ENCODE data around the gene DHX40. TPM values are rescaled to one million over a fixed set of nuclear protein-coding genes. Genes with fewer than 3 reads are reported as not detected.
"Not testable (repeated sequence)": the region's sequence is repeated elsewhere in the genome, so short reads cannot be mapped to it uniquely, and the experiment has no call there.

The DHX40 gene
- total RNA-seq, 1 experiment from 2014 or later, result 32.7 TPM

DNA sequence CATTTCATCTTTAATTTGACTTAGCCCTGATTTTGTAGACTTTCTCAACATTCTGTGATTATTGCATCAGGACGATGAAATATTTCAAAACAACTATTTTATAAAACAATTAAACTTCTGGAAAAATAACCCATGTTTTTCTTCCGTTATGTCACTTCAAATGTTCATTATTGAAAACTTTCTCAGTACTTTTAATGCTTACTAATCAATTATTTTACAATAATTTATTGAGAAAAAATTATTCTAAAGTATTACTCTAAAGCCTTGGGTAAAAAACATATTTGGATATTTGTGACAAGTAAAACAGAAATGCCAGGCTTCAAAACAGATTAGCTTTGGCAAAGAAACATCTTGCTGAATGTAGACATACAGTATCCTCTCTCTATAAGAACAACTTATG, 46.3 kb upstream of the DHX40 start:
- Mint-ChIP-seq H3K4me1 (ENCODE audit: low read depth, unreplicated experiment) (peaks cover 16% of the 10 kb centered on the region), H3K27me3 (ENCODE audit: insufficient read depth, unreplicated experiment) (peaks cover 5% of the 10 kb centered on the region), H3K9me3 (ENCODE audit: unreplicated experiment) (no peaks in the 10 kb centered on the region), H3K4me3 (ENCODE audit: unreplicated experiment) (no peak overlapping the region), H3K27ac (ENCODE audit: unreplicated experiment) (no peak overlapping the region), H3K36me3 (ENCODE audit: insufficient read depth, unreplicated experiment) (no peaks in the 10 kb centered on the region)
- Histone ChIP-seq H3K4me3 (ENCODE audit: low read depth, low read length) (no peak overlapping the region), H3K27me3 (replicated peaks; ENCODE audit: control insufficient read depth, insufficient read depth, low read length) (no peaks in the 10 kb centered on the region), H3K4me1 (no peaks in the 10 kb centered on the region), H3K36me3 (ENCODE audit: control insufficient read depth, insufficient read depth, low read length) (no peaks in the 10 kb centered on the region), H3K9me3 (no peaks in the 10 kb centered on the region)
- ChIA-PET POLR2A (no interaction called here), CTCF (interaction anchor here (1.1 kb wide), 1 partner anchor 40 kb away, joined by 4 read pairs; no protein-coding TSS in a partner anchor)
- no peak for TF ChIP-seq CTCF (IDR thresholded peaks at IDR 0.05; ENCODE audit: insufficient read depth in 1 of 2, low read depth in 1 of 2, low read length in 1 of 2, severe bottlenecking in 1 of 2, unreplicated experiment in 1 of 2)
- no TSS peak for BruUV-seq (replicated peaks)
- DNase-seq, result no peak
- intact Hi-C loops (cut with micrococcal nuclease; ENCODE audit: unreplicated experiment), result no loop called here

DNA sequence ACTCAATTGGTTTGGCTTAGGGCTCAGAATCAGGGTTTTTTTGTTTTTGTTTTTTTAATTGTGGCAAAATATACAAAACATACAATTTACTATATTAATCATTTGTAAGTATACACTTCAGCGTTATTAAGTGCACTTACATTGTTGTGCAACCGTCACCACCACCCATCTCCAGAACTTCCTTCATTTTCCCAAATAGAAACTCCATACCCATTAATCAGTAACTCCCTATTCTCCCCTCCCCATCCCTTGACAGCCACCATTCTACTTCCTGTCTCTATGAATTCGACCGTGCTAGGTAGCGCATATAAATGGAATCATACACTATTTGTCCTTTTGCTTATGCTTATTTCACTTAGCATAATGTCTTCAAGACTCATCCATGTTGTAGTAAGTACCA, 45.2 kb upstream of the DHX40 start:
- H3K4me1 ChIP-seq, result no peaks in the 10 kb centered on the region
- Mint-ChIP-seq H3K9me3 (ENCODE audit: unreplicated experiment) (no peaks in the 10 kb centered on the region), H3K4me3 (ENCODE audit: unreplicated experiment) (no peak overlapping the region), H3K36me3 (ENCODE audit: insufficient read depth, unreplicated experiment) (no peaks in the 10 kb centered on the region), H3K27me3 (ENCODE audit: insufficient read depth, unreplicated experiment) (peaks cover 5% of the 10 kb centered on the region), H3K4me1 (ENCODE audit: low read depth, unreplicated experiment) (peaks cover 16% of the 10 kb centered on the region), H3K27ac (ENCODE audit: unreplicated experiment) (no peak overlapping the region)
- POLR2A ChIA-PET, result no interaction called here
- no TSS peak for BruUV-seq (replicated peaks)
- no peaks in the 10 kb centered on the region for H3K27me3 ChIP-seq (replicated peaks; ENCODE audit: control insufficient read depth, insufficient read depth, low read length)
- no peaks in the 10 kb centered on the region for H3K9me3 ChIP-seq
- intact Hi-C loops (cut with micrococcal nuclease; ENCODE audit: unreplicated experiment), result loop anchor here (5.0 to 10.0 kb wide), 3 partner anchors 97 to 185 kb away; partner anchors contain the start of genes CLTC, PTRH2 and VMP1
- H3K4me3 ChIP-seq (ENCODE audit: low read depth, low read length), result no peak overlapping the region
- TF ChIP-seq CTCF (IDR thresholded peaks at IDR 0.05; ENCODE audit: insufficient read depth in 1 of 2, low read depth in 1 of 2, low read length in 1 of 2, severe bottlenecking in 1 of 2, unreplicated experiment in 1 of 2), result no peak
- CTCF ChIA-PET, result interaction anchor here (1.8 kb wide), 1 partner anchor 39 kb away, joined by 7 read pairs; no protein-coding TSS in a partner anchor
- no peak for DNase-seq
- H3K36me3 ChIP-seq (ENCODE audit: control insufficient read depth, insufficient read depth, low read length), result no peaks in the 10 kb centered on the region

GRCh38 chr17:59521465-59522126, 43.8 kb upstream of the DHX40 start:
- peak overlapping the region; percentile 37 for H3K4me3 Mint-ChIP-seq (ENCODE audit: unreplicated experiment)
- BruUV-seq (replicated peaks), result no TSS peak
- DNase-seq, result peak; percentile 63 to 78
- peaks cover 5% of the 10 kb centered on the region for H3K27me3 Mint-ChIP-seq (ENCODE audit: insufficient read depth, unreplicated experiment)
- Histone ChIP-seq H3K4me1 (no peaks in the 10 kb centered on the region), H3K36me3 (ENCODE audit: control insufficient read depth, insufficient read depth, low read length) (no peaks in the 10 kb centered on the region), H3K9me3 (no peaks in the 10 kb centered on the region), H3K27me3 (replicated peaks; ENCODE audit: control insufficient read depth, insufficient read depth, low read length) (no peaks in the 10 kb centered on the region), H3K4me3 (ENCODE audit: low read depth, low read length) (no peak overlapping the region)
- ChIA-PET CTCF (interaction anchor here (0.6 to 1.8 kb wide), 7 partner anchors 11 to 211 kb away, joined by 3 to 7 read pairs (median 4); partner anchors contain the start of genes PTRH2 and VMP1), POLR2A (no interaction called here)
- no peak overlapping the region for H3K27ac Mint-ChIP-seq (ENCODE audit: unreplicated experiment)
- peaks cover 22% of the 10 kb centered on the region for H3K4me1 Mint-ChIP-seq (ENCODE audit: low read depth, unreplicated experiment)
- no peaks in the 10 kb centered on the region for H3K9me3 Mint-ChIP-seq (ENCODE audit: unreplicated experiment)
- no peaks in the 10 kb centered on the region for H3K36me3 Mint-ChIP-seq (ENCODE audit: insufficient read depth, unreplicated experiment)
- intact Hi-C loops (cut with micrococcal nuclease; ENCODE audit: unreplicated experiment), result loop anchor here (1.0 to 10.0 kb wide), 5 partner anchors 38 to 210 kb away; partner anchors contain the start of genes CLTC, PTRH2 and VMP1
- TF ChIP-seq CTCF (IDR thresholded peaks at IDR 0.05; ENCODE audit: insufficient read depth in 1 of 2, low read depth in 1 of 2, low read length in 1 of 2, severe bottlenecking in 1 of 2, unreplicated experiment in 1 of 2), result peak; percentile 81 to 87

GRCh38 chr17:59524930-59525329, 40.5 kb upstream of the DHX40 start:
- H3K9me3 Mint-ChIP-seq (ENCODE audit: unreplicated experiment); H3K36me3 Mint-ChIP-seq (ENCODE audit: insufficient read depth, unreplicated experiment); CTCF ChIA-PET; H3K27me3 ChIP-seq (replicated peaks; ENCODE audit: control insufficient read depth, insufficient read depth, low read length); POLR2A ChIA-PET; H3K4me1 ChIP-seq; DNase-seq; H3K9me3 ChIP-seq; H3K4me3 Mint-ChIP-seq (ENCODE audit: unreplicated experiment); BruUV-seq (replicated peaks); H3K27me3 Mint-ChIP-seq (ENCODE audit: insufficient read depth, unreplicated experiment); H3K27ac Mint-ChIP-seq (ENCODE audit: unreplicated experiment); H3K4me3 ChIP-seq (ENCODE audit: low read depth, low read length); H3K36me3 ChIP-seq (ENCODE audit: control insufficient read depth, insufficient read depth, low read length): not testable (repeated sequence)
- H3K4me1 Mint-ChIP-seq (ENCODE audit: low read depth, unreplicated experiment), result peaks cover 22% of the 10 kb centered on the region
- intact Hi-C loops (cut with micrococcal nuclease; ENCODE audit: unreplicated experiment), result loop anchor here (5.0 to 10.0 kb wide), 3 partner anchors 92 to 180 kb away; partner anchors contain the start of genes CLTC, PTRH2 and VMP1

Data from Caco-2 (cell line).